Ramos (cell line): ENCODE data around the gene CDH13.

Experiments used
- in situ Hi-C: fragments of 300-500 bp; cut with MboI; formaldehyde crosslinking; loops from one replicate; pipeline ENCODE4 v1.14.3; 2022; ENCODE audit warnings: low sequenced_read_pairs; ENCODE audit not compliant: unreplicated experiment

The CDH13 gene

DNA sequence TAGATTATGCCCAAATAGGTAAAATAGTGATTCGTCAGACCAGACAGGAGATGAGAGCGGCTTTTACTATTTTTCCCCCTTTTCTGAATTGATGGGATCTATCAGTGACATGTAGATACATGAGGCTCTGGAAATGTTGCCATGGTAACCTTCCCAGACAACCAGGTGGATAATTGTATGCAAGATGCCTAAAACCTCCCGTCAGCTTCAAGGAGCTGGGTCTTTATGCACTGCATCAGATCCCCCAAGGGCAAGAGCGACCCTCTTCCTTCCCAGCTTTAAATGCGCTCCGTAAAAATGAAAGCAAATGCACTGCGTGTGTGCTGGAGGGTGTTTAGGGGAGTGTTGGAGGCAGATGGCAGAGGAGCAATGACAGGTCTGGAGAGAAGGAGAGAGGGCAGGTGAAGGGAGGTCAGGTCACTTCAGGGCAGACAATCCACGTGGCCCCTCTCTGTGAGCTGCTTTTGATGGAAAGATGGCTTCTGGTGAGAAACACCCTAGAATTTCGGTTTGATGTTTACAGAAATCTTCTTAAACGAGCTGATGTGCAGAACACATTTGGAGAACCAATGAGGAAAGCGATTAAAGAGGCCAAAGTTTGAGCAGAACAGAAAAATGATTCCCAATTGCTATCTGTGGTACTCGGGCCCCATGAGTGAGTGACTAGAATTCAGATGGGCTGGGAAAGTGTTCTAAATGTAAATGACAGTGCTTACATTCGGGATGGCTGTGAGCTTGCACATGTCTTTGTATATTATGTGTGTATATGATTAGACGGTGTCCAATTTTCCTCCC is 719.3 kb downstream of the CDH13 start:
- in situ Hi-C loops, result no loop called here

- in situ Hi-C loops, result no loop called here
Observed at GRCh38 chr16:83348991-83349390, 722.2 kb downstream of the CDH13 start.

DNA sequence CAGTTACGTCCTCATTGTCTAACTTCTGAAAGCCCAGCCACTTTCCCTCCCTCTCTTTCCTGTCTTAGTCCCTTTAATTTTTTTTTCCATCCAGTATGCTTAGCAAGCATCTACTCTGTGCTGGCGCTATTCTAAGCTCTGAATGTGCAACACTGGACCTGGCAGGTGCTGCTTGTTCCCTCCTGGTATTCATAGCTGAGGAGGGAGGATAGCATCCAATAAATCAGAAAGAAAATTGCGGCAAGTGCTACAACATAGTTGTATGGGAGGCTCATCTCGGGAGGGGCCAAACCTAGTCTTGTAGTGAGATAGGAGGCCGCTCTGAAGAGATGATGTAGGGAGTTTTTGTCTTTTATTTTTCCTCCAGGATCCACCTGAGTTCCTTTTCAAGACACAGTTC is 723.7 kb downstream of the CDH13 start:
- in situ Hi-C loops, result no loop called here

- in situ Hi-C loops, result no loop called here
Observed at GRCh38 chr16:83351846-83352245, 725.1 kb downstream of the CDH13 start.

- in situ Hi-C loops, result no loop called here
Observed at GRCh38 chr16:83353241-83353640, 726.5 kb downstream of the CDH13 start.

GRCh38 chr16:83354015-83354414 is 727.2 kb downstream of the CDH13 start:
- in situ Hi-C loops, result no loop called here

GRCh38 chr16:83355570-83356218 is 728.9 kb downstream of the CDH13 start:
- in situ Hi-C loops, result no loop called here

DNA sequence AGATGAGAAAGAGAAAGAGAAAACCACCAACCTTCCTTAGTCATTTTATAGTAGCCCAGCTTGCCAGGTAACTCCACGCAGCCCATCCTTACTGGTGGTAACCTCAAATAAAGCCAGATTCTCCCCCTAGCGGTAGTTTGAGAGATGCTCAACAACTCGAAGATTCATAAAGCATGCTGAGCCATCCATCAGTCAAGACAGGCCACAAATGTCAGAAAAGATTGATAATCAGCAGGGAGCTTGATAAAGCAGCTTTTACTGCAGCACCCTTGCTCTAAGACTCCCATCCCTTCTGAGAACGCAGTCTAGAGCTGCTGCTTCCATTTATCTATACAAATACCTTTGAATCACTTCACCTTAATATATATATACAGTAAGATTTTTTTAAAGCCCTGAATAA is 729.5 kb downstream of the CDH13 start:
- in situ Hi-C loops, result no loop called here

GRCh38 chr16:83356986-83357385 is 730.2 kb downstream of the CDH13 start:
- in situ Hi-C loops, result no loop called here

DNA sequence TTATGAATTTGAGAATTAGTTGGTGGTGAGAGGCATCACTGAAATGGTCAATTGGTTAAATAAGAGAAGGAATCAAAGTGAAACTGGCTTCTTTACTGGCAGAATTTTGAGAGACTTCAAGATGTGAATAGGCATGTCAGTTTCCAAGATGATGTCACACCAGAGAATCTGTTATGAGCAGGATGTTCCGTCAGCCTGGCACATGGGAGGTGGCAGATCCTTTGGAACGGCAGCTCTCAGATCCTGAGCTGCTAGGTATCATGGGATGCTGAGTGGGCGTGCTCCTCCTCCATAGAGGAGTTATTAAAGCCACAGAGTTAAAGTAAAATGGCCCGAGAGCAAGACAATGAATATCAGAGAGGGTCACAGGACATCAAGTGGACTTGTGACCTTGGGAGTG is 736.8 kb downstream of the CDH13 start:
- in situ Hi-C loops, result no loop called here

GRCh38 chr16:83365166-83365565 is 738.4 kb downstream of the CDH13 start:
- in situ Hi-C loops, result no loop called here

- in situ Hi-C loops, result no loop called here
Observed at GRCh38 chr16:83366228-83366627, 739.5 kb downstream of the CDH13 start.

GRCh38 chr16:83374979-83375378 is 748.2 kb downstream of the CDH13 start:
- in situ Hi-C loops, result no loop called here

DNA sequence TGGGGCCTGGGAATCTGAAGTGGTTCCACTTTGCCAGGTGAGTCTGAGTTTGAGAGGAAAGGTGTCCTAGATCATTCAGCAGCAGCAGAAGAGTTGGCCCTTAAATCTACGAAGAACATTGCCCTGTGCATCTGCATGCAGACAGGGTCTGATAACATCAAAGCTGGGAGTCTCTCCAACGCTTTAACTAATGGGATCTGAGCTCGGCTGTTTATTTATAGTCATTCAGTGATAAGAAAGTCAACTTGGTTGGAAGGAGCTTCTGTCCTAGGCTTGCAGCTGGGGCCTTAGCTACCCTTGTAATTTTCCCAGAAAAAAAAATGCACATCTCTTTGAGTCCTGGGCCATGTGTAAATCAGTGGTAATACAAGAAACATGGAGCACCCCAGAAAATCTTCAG is 763.0 kb downstream of the CDH13 start:
- in situ Hi-C loops, result loop anchor here (10.0 kb wide), 1 partner anchor 65 kb away; no protein-coding TSS in a partner anchor

DNA sequence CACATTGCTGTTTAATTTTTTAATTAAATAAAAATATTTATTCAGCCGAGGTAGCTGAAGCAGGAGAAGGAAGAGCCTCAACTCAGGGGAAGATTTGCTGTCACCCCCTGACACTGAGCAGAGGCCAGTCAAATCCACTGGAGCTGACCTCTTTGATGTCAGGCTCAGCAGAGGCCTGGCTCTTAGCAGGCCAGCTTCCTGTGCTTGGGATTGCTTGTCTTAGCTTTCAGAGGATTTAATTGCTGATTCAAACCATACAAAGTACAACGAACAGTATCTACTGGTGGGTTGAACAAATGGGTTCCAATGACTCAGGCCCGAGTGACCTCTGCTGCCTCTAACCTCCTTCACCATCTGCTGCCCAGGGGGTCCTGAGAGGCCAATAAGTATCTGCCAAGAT is 764.0 kb downstream of the CDH13 start:
- in situ Hi-C loops, result loop anchor here (10.0 kb wide), 1 partner anchor 64 kb away; no protein-coding TSS in a partner anchor

DNA sequence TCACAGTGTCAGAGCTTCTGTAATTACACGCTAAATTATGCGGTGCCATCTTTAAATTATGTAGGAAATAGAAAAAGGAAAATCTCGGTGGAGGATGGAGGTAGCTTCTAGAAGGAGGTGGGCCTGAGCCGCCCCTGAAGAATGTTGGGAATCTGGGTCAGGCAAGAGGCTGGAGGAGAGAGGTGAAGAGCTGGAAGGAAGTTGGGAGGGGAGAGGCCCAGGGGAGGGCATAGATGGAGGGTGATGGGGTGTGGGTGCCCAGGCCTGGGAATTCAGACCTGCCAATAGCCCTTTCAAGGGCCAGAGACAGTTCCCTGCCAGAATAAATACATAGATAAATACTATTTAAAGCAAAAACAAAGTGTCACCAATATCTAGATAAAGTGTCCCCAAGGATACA is 766.0 kb downstream of the CDH13 start:
- in situ Hi-C loops, result loop anchor here (10.0 kb wide), 1 partner anchor 62 kb away; no protein-coding TSS in a partner anchor

DNA sequence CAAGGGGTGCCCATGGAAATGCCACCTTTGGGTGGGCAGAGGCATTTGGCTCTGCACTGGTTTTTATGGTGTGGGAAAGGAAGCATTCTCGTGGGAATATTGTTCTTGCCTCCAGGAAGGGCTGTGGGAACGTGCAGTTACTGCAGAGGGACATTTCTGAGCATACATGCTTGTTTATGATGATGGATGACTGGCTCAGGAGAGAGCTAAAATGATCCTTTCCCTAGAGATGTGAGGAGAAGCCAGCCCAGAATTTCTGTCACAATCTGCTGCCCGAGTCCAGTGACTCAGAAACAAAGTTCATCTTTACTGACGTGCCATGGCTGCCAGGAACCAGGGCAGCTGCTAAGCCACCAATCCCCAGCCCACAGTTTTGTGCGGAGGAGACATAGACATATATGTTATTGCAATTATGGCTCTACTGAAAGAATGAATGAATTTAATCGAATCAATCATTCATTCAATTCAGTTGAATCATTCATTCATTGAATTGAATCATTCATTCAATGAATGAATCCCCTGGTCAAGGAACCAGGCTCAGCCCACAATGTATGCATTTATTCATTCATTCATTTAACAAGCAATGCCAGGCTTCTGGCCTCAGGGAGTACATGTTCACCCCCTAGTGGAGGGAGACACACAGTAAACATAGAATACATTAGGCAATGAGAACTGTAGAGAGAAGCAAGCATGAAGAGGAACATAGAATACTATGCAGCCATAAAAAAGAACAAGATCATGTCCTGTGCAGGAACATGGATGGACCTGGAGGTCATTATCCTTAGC is 766.6 kb downstream of the CDH13 start:
- in situ Hi-C loops, result loop anchor here (10.0 kb wide), 1 partner anchor 61 kb away; no protein-coding TSS in a partner anchor

DNA sequence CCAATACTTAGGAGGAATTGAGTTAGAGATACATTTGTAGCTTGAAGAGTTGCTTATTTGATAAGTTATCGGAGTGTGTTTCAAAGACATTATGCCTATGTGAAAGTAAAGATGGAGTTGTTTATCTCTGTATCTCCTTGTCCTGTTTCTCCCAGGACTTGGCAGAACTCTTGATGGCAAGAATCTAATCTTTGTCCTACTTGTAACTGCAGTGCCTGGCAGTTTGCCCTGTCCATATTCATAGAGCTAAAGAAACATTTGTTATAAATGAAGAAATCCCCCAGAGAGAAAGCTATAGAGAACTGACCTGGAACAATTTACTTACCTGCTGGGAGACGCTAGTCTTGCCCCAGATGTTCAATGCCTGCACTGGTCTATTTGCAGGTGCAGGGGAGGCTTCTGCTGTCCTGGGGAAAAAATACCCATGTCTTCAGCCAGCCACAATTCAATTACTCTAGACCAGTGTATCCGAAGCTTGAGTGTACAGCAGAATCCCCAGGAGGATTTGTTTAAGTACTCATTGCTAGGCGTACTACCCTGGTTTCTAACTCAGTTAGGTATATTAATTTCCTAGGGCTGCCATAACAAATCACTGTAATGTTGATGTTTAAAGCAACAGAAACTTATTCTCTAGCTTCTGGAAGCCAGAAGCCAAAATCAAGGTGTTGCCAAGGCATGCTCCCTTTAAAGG is 771.0 kb downstream of the CDH13 start:
- in situ Hi-C loops, result loop anchor here (10.0 kb wide), 1 partner anchor 57 kb away; no protein-coding TSS in a partner anchor

- in situ Hi-C loops, result no loop called here
Observed at GRCh38 chr16:83400234-83400633, 773.5 kb downstream of the CDH13 start.

- in situ Hi-C loops, result no loop called here
Observed at GRCh38 chr16:83402160-83402814, 775.5 kb downstream of the CDH13 start.
